GM12878 (cell line): ENCODE measurements around the gene SH2B2. TPM values are rescaled to one million over a fixed set of nuclear protein-coding genes. Genes with fewer than 3 reads are reported as not detected.

ENCODE experiments used
- ATAC-seq: fragments of 200-7000 bp; cut with Tn5 transposase; 3 replicates; pipeline ENCODE4 v1.9.1; 2020; ENCODE audit warnings: mild to moderate bottlenecking, moderate library complexity
- BruUV-seq: library from RNA; stranded (reverse); fragments of 400-500 nt; replicated peaks from 2 replicates; lab custom pipeline; 2021; lab: Mats Ljungman, UMichigan
- CTCF ChIA-PET: fragments of 300-600 bp; sonication (Branson Sonifier 250); formaldehyde crosslinking; extraction: SDS; loops from one replicate; lab custom pipeline; 2021; ENCODE audit warnings: inconsistent platforms; lab: Yijun Ruan, JAX
- POLR2A ChIA-PET: fragments of 350-600 bp; formaldehyde crosslinking; extraction: SDS; loops from one replicate; lab custom pipeline; 2021; ENCODE audit warnings: inconsistent platforms; lab: Charles Lee
- RAD21 ChIA-PET: fragments of 300-600 bp; sonication (Branson Sonifier 250); formaldehyde crosslinking; loops from one replicate; lab custom pipeline; 2023; ENCODE audit warnings: antibody characterized with exemption; ENCODE audit not compliant: unreplicated experiment; lab: Charles Lee
- SMC1A ChIA-PET: fragments of 300-600 bp; sonication (Branson Sonifier 250); formaldehyde crosslinking; loops from one replicate; lab custom pipeline; 2023; ENCODE audit not compliant: unreplicated experiment, uncharacterized antibody; lab: Charles Lee
- DNase-seq: peaks from one replicate; pipeline ENCODE4 v3.0.0-alpha.2; 2011; ENCODE audit warnings: low read depth, low spot score
- FAIRE-seq: peaks from 3 replicates; lab custom pipeline; 2011; peaks lifted over from hg19 to GRCh38; lab: Jason Lieb, UNC
- H2AFZ ChIP-seq: 2 replicates; pipeline ENCODE4 v1.6.0; 2011; ENCODE audit warnings: low read depth, low read length, control low read depth; ENCODE audit not compliant: control insufficient read depth
- H3K27ac ChIP-seq: 2 replicates; pipeline ENCODE4 v1.5.1; 2011; ENCODE audit warnings: control low read depth; ENCODE audit not compliant: control insufficient read depth, insufficient read depth
- H3K27me3 ChIP-seq, 2 experiments: replicated peaks in 1 of 2; 2 replicates each; pipeline versions ENCODE4 v1.6.0 to v1.6.1; 2011; ENCODE audit warnings: low read length in 1 of 2; ENCODE audit not compliant: control insufficient read depth in 2 of 2, insufficient read depth in 2 of 2
- H3K36me3 ChIP-seq, 2 experiments: 2 replicates each; pipeline ENCODE4 v1.5.1; 2011; ENCODE audit warnings: low read length in 1 of 2; ENCODE audit not compliant: control insufficient read depth in 2 of 2, insufficient read depth in 2 of 2
- H3K4me1 ChIP-seq: 2 replicates; pipeline ENCODE4 v1.6.1; 2011; ENCODE audit warnings: mild to moderate bottlenecking, low read length, moderate library complexity, mixed read lengths; ENCODE audit not compliant: control insufficient read depth, insufficient read depth
- H3K4me2 ChIP-seq: 2 replicates; pipeline ENCODE4 v1.6.0; 2011; ENCODE audit warnings: control low read depth; ENCODE audit not compliant: control insufficient read depth, insufficient read depth
- H3K4me3 ChIP-seq: fragments of 200-600 bp; sonication (generic); 2 replicates; pipeline ENCODE4 v1.5.1; 2016
- H3K79me2 ChIP-seq: 2 replicates; pipeline ENCODE4 v1.6.0; 2011; ENCODE audit warnings: low read length; ENCODE audit not compliant: control insufficient read depth, insufficient read depth
- H3K9ac ChIP-seq: 2 replicates; pipeline ENCODE4 v1.8.0; 2011; ENCODE audit warnings: low read length, control low read depth, mixed read lengths; ENCODE audit not compliant: control insufficient read depth, insufficient read depth
- H3K9me3 ChIP-seq: replicated peaks from 3 replicates; pipeline ENCODE4 v1.5.1; 2011; ENCODE audit warnings: mild to moderate bottlenecking, low read length; ENCODE audit not compliant: control insufficient read depth, insufficient read depth
- H4K20me1 ChIP-seq: 2 replicates; pipeline ENCODE4 v1.6.0; 2011; ENCODE audit not compliant: control insufficient read depth, insufficient read depth
- BRCA1 ChIP-seq: IDR thresholded peaks from 2 replicates; pipeline ENCODE4 v1.6.1; 2011; ENCODE audit warnings: low read depth, low read length, improper control_type of control experiment
- POLR2A ChIP-seq: IDR thresholded peaks from 2 replicates; pipeline ENCODE4 v1.6.1; 2011; ENCODE audit warnings: low read depth, mild to moderate bottlenecking, low read length
- POLR2AphosphoS5 ChIP-seq: IDR thresholded peaks from 2 replicates; pipeline ENCODE4 v1.6.1; 2011; ENCODE audit warnings: mild to moderate bottlenecking, low read length, inconsistent platforms
- POU2F2 ChIP-seq: IDR thresholded peaks from 3 replicates; pipeline ENCODE4 v1.6.1; 2011; ENCODE audit warnings: low read depth, mild to moderate bottlenecking, low read length, borderline replicate concordance
- TCF3 ChIP-seq: IDR thresholded peaks from 2 replicates; pipeline ENCODE4 v1.6.1; 2012; ENCODE audit warnings: low read depth, mild to moderate bottlenecking, low read length, borderline replicate concordance; ENCODE audit not compliant: insufficient read depth
- ZNF207 ChIP-seq: fragments of 450-650 bp; IDR thresholded peaks from 2 replicates; pipeline ENCODE4 v1.6.1; 2014; ENCODE audit warnings: antibody characterized with exemption, mild to moderate bottlenecking, borderline replicate concordance
- WGBS: methylation state at CpG from one replicate; pipeline ENCODE4 v1.1.6; 2016; ENCODE audit warnings: low lambda C conversion rate; ENCODE audit not compliant: insufficient replicate concordance, insufficient coverage; ENCODE audit errors: missing lambda C conversion rate; 5-methylcytosine and 5-hydroxymethylcytosine counted together
- in situ Hi-C: fragments of 300-500 bp; cut with MboI; formaldehyde crosslinking; loops from 9 replicates; pipeline ENCODE4 v1.14.3; 2018; ENCODE audit warnings: mixed read lengths
- intact Hi-C: fragments of 100-400 bp; cut with micrococcal nuclease; formaldehyde crosslinking; loops from one replicate; pipeline ENCODE4 v1.14.2; 2022; ENCODE audit not compliant: unreplicated experiment
- polyA plus RNA-seq, 11 experiments: library from polyadenylated mRNA; depleted of rRNA in 4 of 11; unstranded in 6 of 11; stranded (reverse) in 5 of 11; fragments of >200 nt; fragmentation: Nextera tagmentation in 4 of 11; fragmentation: Illumina TruSeq in 1 of 11; extraction: Ambion mirVana in 4 of 11; extraction: Trizol in 1 of 11; gene quantifications; 1 replicate in 1 of 11; 2 replicates in 10 of 11; pipeline versions ENCODE4 v1.2.1 to v1.2.3, GENCODE V29; 2011 to 2016; ENCODE audit warnings: inconsistent platforms in 2 of 11, missing spikeins in 2 of 11, low read depth in 1 of 11
- total RNA-seq, 4 experiments: library from RNA; depleted of rRNA in 3 of 4; stranded (reverse); fragments of >200 nt in 3 of 4; fragmentation: Illumina TruSeq in 1 of 4; extraction: Trizol in 1 of 4; gene quantifications; 2 replicates each; pipeline versions ENCODE4 v1.2.1 to v1.2.3, GENCODE V29; 2013 to 2021
- TF ChIP-seq, protein P1 (sequence below), 3 experiments: IDR thresholded peaks in 2 of 3; conservative IDR thresholded peaks in 1 of 3; 2 replicates each; pipeline ENCODE4 v1.5.1; 2011; ENCODE audit warnings: low read depth in 3 of 3, low read length in 3 of 3, mild to moderate bottlenecking in 3 of 3, control low read depth in 2 of 3, moderate library complexity in 2 of 3, inconsistent platforms in 1 of 3, mixed read lengths in 1 of 3; ENCODE audit not compliant: control insufficient read depth in 2 of 3, insufficient read depth in 1 of 3; ENCODE audit errors: extremely low read depth in 1 of 3
- TF ChIP-seq, protein P2 (sequence below): IDR thresholded peaks from 2 replicates; pipeline ENCODE4 v1.6.1; 2011; ENCODE audit warnings: mild to moderate bottlenecking, low read depth, low read length, moderate library complexity; ENCODE audit not compliant: insufficient replicate concordance
- TF ChIP-seq, protein P3 (sequence below): IDR thresholded peaks from 2 replicates; pipeline ENCODE4 v1.6.1; 2011; ENCODE audit warnings: borderline replicate concordance, low read depth, mild to moderate bottlenecking, moderate library complexity, low read length; ENCODE audit not compliant: insufficient read depth, poor library complexity, severe bottlenecking

Gene SH2B2
- total and polyA plus RNA-seq, 10 of the 15 experiments (the other 5 are each of a cell fraction or from before 2014, with no cell fraction given) = 0.13 to 55.1 (median 7.4) TPM; not detected in 1

DNA sequence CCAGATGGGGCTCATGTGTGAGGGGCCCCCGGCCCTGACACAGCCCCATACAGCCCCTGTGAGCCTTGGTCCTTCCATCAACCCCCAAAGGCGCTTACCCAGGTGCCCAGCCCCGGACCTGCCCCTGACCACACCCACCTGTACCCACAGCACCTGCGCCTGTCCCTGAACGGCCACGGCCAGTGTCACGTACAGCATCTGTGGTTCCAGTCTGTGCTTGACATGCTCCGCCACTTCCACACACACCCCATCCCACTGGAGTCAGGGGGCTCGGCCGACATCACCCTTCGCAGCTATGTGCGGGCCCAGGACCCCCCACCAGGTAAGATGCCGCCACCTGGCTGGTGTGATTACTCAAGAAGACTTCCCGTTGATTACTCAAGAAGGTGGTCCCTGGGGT lies 33.5 kb downstream of the SH2B2 start:
- Histone ChIP-seq H3K4me3 (no peak overlapping the region), H3K9ac (no peak overlapping the region), H3K9me3 (no peaks in the 10 kb centered on the region), H3K36me3 (peaks cover 16 to 24% of the 10 kb centered on the region in 2 experiments), H4K20me1 (no peaks in the 10 kb centered on the region; the same call in 1 of the 2 replicates), H3K4me2 (no peak overlapping the region), H2AFZ (no peak overlapping the region), H3K27ac (no peak overlapping the region), H3K27me3 (no peaks in the 10 kb centered on the region), H3K79me2 (no peaks in the 10 kb centered on the region), H3K4me1 (no peaks in the 10 kb centered on the region)
- ChIA-PET SMC1A (no interaction called here), RAD21 (no interaction called here), CTCF (no interaction called here), POLR2A (no interaction called here)
- TF ChIP-seq BRCA1 = no peak
- 0 out of 2 replicates have a peak, but pooled peaks have one; percentile 5 for TF ChIP-seq POLR2A
- DNase-seq (no peak), ATAC-seq (no peak), FAIRE-seq (no peak)
- intact Hi-C loops = no loop called here
- WGBS = 86% methylated on average over 14 of the region's 14 CpGs
- in situ Hi-C loops = no loop called here
- no TSS peak for BruUV-seq

DNA sequence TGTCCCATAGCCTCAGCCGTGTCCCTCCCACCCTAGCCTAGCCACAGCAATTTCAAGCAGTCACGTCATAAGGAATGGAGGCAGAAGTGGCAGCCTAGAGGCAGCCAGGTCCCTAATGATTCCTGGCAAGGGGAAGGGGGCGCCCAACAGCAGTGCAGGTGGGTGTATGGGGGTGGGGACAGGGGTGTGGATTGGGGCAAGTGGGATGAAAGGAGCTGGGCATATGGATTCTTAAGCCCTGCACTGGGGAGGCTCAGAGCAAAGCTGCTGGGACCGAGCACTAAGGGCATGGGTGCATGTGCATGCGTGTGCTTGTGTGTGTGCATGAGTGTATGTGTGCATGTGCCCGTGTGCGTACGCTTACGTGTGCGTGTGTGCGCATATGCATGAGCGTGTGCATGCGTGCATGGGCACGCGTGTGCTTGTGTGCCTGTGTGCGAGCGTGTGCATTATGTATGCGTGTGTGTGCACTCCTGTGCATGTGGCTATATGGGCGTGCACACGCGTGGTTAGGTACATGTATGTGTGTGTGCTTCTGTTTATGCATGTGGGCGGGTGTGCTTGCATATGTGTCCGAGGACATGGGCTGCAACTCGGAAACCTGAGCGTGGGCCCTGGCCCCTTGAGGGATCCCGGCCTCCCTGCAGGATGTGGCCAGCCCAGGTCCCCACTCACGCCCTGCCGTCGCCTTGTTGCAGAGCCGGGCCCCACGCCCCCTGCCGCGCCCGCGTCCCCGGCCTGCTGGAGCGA lies 34.1 kb downstream of the SH2B2 start:
- Histone ChIP-seq H4K20me1 (no peaks in the 10 kb centered on the region; the same call in 1 of the 2 replicates), H3K4me3 (no peak overlapping the region), H3K79me2 (no peaks in the 10 kb centered on the region), H3K9me3 (no peaks in the 10 kb centered on the region), H3K27me3 (no peaks in the 10 kb centered on the region), H3K27ac (no peak overlapping the region), H3K4me1 (no peaks in the 10 kb centered on the region), H3K9ac (no peak overlapping the region), H2AFZ (no peak overlapping the region), H3K36me3 (peaks cover 16 to 24% of the 10 kb centered on the region in 2 experiments), H3K4me2 (no peak overlapping the region)
- in situ Hi-C loops (no loop called here), intact Hi-C loops (no loop called here)
- no TSS peak for BruUV-seq
- TF ChIP-seq, protein P1, sequence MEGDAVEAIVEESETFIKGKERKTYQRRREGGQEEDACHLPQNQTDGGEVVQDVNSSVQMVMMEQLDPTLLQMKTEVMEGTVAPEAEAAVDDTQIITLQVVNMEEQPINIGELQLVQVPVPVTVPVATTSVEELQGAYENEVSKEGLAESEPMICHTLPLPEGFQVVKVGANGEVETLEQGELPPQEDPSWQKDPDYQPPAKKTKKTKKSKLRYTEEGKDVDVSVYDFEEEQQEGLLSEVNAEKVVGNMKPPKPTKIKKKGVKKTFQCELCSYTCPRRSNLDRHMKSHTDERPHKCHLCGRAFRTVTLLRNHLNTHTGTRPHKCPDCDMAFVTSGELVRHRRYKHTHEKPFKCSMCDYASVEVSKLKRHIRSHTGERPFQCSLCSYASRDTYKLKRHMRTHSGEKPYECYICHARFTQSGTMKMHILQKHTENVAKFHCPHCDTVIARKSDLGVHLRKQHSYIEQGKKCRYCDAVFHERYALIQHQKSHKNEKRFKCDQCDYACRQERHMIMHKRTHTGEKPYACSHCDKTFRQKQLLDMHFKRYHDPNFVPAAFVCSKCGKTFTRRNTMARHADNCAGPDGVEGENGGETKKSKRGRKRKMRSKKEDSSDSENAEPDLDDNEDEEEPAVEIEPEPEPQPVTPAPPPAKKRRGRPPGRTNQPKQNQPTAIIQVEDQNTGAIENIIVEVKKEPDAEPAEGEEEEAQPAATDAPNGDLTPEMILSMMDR (IDR thresholded peaks at IDR 0.05 in 2 of 3, conservative IDR thresholded peaks at IDR 0.05 in 1 of 3; ENCODE audit: control insufficient read depth in 2 of 3, extremely low read depth in 1 of 3, insufficient read depth in 1 of 3, low read depth in 3 of 3, low read length in 3 of 3) = no peak
- TF ChIP-seq, protein P2, sequence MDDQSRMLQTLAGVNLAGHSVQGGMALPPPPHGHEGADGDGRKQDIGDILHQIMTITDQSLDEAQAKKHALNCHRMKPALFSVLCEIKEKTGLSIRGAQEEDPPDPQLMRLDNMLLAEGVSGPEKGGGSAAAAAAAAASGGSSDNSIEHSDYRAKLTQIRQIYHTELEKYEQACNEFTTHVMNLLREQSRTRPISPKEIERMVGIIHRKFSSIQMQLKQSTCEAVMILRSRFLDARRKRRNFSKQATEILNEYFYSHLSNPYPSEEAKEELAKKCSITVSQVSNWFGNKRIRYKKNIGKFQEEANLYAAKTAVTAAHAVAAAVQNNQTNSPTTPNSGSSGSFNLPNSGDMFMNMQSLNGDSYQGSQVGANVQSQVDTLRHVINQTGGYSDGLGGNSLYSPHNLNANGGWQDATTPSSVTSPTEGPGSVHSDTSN = peak; percentile 14
- TF ChIP-seq, protein P3, sequence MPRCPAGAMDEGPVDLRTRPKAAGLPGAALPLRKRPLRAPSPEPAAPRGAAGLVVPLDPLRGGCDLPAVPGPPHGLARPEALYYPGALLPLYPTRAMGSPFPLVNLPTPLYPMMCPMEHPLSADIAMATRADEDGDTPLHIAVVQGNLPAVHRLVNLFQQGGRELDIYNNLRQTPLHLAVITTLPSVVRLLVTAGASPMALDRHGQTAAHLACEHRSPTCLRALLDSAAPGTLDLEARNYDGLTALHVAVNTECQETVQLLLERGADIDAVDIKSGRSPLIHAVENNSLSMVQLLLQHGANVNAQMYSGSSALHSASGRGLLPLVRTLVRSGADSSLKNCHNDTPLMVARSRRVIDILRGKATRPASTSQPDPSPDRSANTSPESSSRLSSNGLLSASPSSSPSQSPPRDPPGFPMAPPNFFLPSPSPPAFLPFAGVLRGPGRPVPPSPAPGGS = peak; percentile 99
- TF ChIP-seq TCF3 (peak; percentile 90), ZNF207 (no peak), POLR2A (peak; percentile 84), POLR2AphosphoS5 (peak; percentile 55; the same call in 1 of the 2 replicates), POU2F2 (0 out of 3 replicates have a peak, but pooled peaks have one; percentile 10)
- ChIA-PET RAD21 (no interaction called here), SMC1A (no interaction called here), POLR2A (no interaction called here), CTCF (no interaction called here)
- WGBS = 96% methylated on average over 27 of the region's 37 CpGs
- FAIRE-seq (no peak), ATAC-seq (no peak), DNase-seq (no peak)
